NCI-H748 (cell line): Measurements from ENCODE around the gene CAPN15.
"Not testable (repeated sequence)": the region's sequence is repeated elsewhere in the genome, so short reads cannot be mapped to it uniquely, and the experiment has no call there.

Experiments
- DNase-seq: peaks from one replicate; lab custom pipeline; 2025; ENCODE audit not compliant: unreplicated experiment; lab: John Stamatoyannopoulos, UW

The CAPN15 gene

DNA sequence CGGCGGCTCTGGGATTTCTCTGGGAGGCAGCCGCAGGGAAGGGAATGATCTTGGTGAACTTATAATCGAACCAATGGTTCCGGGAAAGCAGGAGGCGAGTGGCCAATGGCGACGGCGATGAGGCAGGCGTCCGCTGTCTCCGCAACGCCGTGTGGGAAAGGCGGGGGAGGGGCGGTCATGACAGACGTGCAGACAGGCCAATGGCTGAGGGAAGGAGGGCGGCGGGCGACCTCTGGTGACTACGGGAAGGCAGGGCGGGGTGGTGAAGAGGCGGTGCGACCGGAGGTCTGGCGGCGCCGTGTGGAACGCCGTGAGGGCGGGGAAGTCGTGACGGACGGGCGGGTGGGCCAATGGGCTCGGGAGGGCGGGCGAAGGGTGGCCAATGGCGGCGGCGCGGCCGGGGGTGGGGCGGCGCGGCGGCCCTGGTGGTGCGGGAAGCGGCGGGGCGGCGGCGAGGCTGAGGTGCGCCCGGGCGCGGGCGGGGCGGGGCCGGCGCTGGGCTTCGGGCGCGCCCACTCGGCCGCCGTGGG, 62.2 kb downstream of the CAPN15 start, which contains the start of gene RAB40C:
TSS of gene RAB40C (plus strand) at position 409 of the 530 bp plus-strand sequence. CDS start 226 bp downstream, outside the sequence.
- DNase-seq: peak; percentile 95

DNA sequence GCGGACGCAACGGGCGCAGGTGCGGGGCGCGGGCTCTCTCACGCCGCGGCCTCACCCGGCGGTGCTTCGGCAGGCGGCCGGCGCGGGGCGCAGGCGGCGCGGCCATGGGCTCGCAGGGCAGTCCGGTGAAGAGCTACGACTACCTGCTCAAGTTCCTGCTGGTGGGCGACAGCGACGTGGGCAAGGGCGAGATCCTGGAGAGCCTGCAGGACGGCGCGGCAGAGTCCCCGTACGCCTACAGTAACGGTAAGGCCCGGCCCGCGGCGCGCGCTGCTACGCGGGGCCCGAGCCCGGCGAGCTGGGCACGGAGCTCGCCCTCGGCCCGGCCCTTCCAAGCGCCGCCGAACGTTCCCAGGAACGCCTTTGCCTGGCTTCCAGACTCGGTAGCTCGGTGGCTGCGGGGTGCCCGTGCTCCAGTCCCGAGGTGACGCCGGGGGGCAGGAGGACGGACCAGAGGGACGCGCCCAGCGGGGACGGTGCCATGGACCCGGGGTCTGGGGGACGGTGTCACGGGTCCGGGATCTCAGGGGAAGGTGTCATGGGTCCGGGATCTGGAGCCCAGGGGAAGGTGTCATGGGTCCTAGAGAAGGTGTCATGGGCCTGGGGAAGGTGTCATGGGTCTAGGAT, 62.8 kb downstream of the CAPN15 start:
- peak; percentile 65 for DNase-seq

DNA sequence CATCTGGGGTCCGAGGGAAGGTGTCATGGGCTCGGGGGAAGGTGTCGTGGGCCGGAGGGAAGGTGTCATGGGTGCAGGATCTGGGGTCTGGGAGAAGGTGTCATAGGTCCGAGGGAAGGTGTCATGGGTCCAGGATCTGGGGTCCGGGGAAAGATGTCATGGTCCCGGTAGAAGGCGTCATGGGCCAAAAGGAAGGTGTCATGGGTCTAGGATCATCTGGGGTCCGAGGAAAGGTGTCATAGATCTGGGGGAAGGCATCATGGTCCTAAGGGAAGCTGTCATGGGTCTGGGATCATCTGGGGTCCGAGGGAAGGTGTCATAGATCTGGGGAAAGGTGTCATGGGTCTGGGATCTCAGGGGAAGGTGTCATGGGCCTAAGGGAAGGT, 63.3 kb downstream of the CAPN15 start:
- DNase-seq: no peak

DNA sequence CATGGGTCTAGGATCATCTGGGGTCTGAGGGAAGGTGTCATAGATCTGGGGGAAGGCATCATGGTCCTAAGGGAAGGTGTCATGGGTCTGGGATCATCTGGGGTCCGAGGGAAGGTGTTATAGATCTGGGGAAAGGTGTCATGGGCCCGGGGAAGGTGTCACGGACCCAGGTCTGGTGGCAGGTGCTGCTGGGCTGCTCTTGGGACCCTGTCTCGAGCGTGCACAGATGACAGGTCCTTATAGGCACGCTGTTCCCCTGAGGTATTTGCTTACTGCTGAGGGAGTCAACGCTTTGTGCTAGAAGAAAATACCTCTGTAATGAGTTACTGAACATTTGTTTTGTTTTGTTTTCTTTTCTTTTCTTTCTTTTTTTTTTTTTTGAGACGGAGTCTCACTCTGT, 63.7 kb downstream of the CAPN15 start:
- DNase-seq: no peak

DNA sequence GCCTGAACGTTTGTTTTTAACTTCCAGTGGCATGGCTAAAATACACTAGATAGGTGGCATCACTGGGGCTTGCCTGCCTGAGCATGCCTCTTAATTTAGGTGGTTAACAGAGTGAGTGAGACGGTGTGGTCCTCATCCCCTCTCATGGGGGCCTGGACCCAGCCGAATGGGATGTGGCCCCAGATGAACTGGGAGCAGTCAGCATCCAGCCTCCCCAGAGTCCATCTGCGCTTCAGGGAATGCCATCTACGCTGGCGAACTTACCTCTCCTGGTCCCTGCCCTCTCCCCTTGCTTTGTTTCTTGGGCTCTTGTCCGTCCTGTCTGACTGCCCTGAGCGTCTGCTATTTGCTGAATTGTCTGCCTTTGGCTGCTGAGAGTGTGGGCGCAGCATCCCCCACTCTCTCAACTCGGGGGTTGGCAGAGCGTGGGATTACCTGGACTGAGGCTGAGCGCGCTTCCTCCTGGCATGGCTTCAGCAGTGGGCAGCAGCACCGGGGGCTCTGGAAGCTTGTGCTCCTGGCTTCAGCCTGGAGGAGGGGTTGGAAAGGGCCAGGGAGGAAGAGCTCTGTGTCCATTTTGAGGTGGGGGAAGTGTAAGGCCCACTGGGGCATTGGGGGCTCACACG, 64.5 kb downstream of the CAPN15 start:
- no peak for DNase-seq

DNA sequence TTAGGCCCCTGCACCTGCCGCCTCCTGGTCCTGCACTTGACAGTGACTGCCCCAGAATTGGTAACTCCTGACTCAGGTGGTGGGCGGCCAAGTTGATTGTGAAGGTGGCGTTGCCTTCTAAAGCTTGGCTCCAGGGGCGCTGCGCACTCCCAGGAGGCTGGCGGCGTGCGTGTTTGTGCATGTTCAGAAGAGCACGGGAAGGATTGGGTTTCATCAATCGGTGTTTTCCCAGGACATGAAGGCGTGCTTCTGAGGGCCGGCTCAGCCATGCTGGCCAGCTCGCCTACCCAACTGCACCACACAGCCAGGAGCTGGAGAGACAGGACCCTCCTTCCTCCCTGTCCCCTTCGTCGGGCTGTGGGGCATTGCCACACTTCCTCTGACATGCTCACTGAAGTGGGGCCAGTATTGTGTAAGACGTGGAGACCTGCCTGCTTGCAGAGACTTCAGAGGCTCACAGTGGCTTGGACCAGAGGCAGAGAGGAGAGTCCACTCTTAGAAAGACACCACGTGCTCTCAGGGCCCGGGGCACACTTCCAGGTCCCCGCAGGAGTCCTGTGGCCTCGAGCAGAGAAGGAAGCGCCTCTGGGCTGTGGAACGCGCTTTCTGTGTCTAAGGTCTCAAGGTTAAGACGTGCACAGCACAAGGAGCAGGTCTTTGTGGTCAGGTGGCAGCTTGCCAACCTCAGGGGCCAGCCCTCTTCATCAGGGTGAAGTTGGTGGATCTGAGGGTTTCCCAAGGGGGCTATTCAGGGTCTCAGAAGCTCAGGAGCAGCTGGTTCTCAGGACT, 65.2 kb downstream of the CAPN15 start:
- DNase-seq: peak; percentile 16

DNA sequence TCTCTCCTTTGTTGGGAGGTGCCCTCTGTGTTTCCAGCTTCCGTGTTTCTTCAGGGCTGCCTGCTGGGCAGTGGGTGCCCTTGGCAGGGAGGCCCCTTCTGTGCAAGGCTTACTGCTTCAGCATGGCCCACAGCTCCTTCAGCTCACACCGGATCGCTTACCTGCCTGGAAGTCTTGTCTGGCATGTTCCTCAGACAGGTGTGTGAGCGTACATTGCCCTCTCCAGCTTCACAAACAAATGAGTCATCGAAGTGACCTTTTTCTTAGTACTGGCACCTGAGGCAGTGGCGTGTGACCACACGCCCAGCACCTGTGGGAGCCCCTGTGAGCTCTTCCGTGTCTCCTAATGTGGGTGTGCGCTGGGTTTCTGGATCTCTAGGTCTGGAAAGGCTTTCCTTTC, 65.9 kb downstream of the CAPN15 start:
- peak; percentile 3 for DNase-seq

DNA sequence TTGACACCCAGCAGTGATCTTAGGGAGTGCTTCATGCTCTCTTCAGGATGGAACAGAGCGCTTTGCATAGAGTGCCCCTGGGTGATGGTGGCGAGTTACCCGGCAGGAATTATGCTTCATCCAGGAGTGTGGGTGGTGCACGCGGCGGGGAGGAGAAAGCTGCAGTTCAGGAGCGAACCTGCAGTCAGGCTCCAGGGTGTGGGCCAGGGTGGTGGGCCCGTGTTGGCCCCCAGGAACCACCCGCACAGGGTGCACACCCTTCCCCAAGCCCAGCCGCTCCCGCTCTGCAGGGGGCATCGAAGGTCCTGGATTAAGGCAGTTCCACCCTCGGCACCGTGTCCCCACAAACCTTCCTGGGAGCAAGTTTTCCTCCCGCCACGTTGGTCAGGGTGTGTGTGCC, 66.3 kb downstream of the CAPN15 start:
- DNase-seq: no peak

DNA sequence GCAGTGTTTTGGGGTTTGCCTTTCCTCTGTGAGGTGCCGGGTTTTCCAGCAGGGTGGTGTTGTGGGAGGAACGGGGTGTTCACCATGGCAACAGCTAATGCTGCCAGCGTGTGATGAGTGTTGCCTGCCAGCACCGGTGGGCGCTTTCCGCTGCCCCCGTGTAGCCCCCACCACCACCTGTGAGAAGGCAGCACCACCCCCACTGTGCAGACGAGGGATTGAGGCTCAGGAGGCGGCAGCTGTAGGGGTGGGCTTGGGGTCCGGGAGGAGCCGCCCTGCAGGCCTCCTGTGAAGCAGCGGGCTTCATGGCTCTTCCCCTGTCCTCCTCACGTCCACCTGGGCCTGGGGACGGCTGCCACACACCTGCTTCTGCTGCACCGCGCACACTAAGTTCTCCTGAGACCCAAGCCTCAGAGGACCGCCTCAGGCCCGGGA, 67.6 kb downstream of the CAPN15 start:
- DNase-seq: no peak

DNA sequence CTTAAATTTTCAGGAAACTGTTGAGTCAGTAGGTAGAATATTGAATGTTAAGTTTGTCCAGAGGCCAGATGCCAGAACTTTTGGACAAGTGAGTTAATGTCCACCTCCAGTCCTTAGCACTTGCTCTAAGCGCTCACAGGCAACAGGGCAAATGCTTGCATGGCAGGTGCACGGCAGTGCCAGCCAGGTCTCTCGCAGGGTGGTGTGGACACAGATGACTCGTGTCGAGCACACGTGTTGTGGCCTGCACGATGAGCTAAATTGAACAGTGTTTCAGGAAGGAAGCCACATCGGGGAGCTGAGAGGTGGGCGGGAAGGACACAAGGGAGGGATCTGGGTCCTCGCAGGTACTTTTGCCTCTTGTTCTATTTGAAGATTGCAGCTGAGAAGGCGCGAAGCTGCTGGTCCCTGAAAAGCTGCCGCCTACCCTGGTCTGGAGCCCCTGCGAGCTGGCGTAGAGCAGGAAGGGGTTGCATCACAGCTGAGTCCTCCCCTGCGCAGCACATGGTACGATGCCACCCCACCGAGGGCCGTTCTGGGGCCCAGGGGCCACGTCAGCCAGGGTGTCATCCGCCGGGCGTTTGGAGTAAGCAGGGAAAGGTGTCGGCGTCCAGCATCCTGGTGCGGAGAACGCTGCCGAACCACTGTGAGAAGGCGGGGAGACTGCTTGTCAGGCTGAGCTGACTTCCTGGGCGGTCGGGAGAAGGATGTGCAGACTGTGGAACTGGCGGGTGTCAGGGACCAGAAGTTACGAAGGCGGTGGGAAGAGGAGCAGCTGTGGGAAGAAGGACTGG, 68.6 kb downstream of the CAPN15 start:
- DNase-seq: no peak

DNA sequence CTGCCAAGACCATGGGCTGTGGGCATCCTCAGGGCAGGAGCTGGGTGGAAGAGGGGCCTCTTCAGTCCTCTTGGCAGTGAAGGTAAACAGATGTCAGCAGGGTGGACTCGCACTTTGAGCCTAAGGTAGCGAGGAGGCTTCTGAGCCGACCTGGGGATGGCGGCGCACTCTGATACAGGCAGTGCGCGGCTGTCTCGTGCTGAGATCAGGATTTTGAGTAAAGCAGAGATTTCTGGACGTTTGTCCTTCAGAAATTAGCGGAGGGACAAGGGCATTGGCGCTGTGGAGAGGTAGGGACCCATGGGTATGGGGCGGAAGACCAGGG, 69.2 kb downstream of the CAPN15 start:
- no peak for DNase-seq

DNA sequence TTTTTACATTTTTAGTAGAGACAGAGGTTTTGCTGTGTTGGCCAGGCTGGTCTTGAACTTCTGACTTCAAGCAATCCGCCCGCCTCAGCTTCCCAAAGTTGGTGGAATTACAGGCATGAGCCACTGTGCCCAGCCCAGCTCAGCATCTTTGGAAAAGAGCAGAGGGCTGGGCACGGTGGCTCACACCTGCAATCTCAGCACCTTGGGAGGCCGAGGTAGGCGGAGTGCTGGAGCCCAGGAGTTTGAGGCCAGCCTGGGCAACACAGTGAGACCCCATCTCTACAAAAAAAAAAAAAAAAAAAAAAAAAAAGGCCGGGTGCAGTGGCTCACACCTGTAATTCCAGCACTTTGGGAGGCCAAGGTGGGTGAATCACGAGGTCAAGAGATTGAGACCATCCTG, 70.1 kb downstream of the CAPN15 start:
- DNase-seq: not testable (repeated sequence)

DNA sequence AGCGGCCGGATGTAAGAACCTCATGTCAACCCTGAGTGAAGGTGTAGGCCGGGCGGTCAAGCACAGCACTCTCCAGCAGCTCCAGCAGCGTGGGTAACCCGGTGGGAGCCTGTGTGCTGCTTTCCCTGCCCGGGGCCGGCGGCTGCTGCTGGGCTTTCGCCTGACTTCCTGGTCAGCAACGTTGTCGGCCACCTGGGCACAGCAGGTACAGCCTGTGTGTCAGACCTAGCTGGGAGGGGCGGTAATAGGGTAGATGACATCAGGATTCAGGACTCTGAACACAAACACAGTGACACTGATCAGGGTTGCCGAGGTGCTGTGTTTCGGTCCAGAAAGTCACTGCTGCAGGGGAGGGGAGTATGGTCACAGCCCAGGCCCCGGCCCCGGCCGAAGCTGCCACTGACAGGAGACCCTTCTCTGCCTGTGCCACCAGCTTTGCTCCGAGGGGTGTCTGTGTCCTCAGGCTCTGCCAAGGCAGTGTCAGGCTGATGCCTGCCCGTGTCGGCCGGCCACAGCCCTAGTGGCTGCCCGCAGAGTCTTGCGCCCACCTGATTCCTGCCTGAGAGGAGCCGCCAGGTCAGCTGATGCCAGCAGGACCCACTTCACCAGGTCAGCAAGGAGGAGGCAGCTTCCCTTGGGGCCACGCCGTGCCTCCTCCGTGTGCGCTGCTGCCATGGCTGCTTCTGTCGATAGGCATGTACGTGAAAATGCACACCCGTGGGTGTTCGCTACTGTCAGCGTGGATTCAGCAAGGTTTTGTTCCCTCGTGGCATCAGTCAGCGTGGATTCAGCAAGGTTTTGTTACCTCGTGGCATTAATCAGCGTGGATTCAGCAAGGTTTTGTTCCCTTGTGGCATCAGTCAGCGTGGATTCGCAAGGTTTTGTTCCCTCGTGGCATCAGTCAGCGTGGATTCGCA, 71.6 kb downstream of the CAPN15 start:
- no peak for DNase-seq

DNA sequence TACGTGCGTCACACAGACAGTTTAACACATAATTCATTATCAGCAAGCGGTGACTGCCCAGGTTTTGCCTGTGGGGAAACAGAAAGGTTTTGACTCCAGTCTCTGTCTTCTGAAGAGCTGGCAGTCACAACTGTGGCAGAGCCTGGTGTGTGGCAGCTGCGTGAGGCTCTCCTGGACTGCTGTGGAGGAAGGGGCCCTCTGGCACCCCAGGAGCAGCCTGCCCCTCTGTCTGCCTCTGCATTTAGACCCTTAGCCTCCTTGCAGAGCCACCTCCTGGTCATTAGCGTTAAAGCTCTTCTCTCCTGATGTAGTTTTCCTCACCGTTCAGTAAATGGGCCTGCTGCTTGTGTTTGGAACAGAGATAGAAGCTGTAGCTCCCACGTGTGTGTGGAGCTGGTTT, 73.3 kb downstream of the CAPN15 start:
- DNase-seq: no peak

DNA sequence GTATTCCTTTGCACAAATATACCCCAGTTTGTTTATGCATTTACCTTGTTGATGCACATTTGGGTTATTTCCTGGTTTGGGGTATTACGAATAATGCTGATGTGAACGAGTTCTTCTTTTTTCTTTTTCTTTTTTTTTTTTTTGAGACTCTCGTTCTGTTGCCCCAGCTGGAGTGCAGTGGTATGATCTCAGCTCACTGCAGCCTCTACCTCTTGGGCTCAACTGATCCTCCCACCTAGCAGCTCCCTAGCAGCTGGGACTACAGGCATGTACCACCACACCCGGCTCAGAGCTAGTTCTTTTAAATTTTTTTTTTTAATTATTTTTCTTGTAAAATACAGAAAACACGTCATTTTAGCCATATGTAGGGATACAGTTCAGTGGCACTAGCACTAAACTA, 76.4 kb downstream of the CAPN15 start:
- DNase-seq: no peak
